B cell (primary cell): ENCODE data around the gene SLC22A12.

Source experiments
- CTCF ChIP-seq: fragments of 200-600 bp; IDR thresholded peaks from one replicate; pipeline ENCODE4 v1.8.0; 2022; ENCODE audit warnings: antibody characterized with exemption, mild to moderate bottlenecking
- EZH2 ChIP-seq: IDR thresholded peaks from 2 replicates; pipeline ENCODE4 v1.6.1; 2012; ENCODE audit warnings: borderline replicate concordance, low read depth, mild to moderate bottlenecking, moderate library complexity, low read length; ENCODE audit not compliant: insufficient read depth, poor library complexity, severe bottlenecking

- TF ChIP-seq CTCF (no peak), EZH2 (no peak)
These were observed 525 bp downstream of the SLC22A12 start for GRCh38 chr11:64591257-64592233.
